Karpas-422 (cell line): Measurements from ENCODE around the gene ALK. TPM values are rescaled to one million over a fixed set of nuclear protein-coding genes. Genes with fewer than 3 reads are reported as not detected.

Experiments used
- DNase-seq: peaks from one replicate; pipeline ENCODE4 v3.0.0-alpha.2; 2015
- H2AFZ ChIP-seq: fragments of 200-600 bp; sonication (generic); 2 replicates; pipeline ENCODE4 v1.6.1; 2014; ENCODE audit warnings: antibody characterized with exemption, low read length, mixed read lengths
- H3K27ac ChIP-seq: fragments of 200-600 bp; sonication (generic); 2 replicates; pipeline ENCODE4 v1.5.1; 2014; ENCODE audit warnings: mild to moderate bottlenecking, low read length, moderate library complexity
- H3K27me3 ChIP-seq: fragments of 200-600 bp; sonication (generic); 2 replicates; pipeline ENCODE4 v1.6.1; 2014; ENCODE audit warnings: low read length, mixed read lengths
- H3K36me3 ChIP-seq: fragments of 200-600 bp; sonication (generic); 2 replicates; pipeline ENCODE4 v1.6.1; 2014; ENCODE audit warnings: low read length, mixed read lengths; ENCODE audit not compliant: insufficient read depth
- H3K4me1 ChIP-seq: fragments of 200-600 bp; sonication (generic); 2 replicates; pipeline ENCODE4 v1.6.1; 2014; ENCODE audit warnings: mild to moderate bottlenecking, low read length, mixed read lengths
- H3K4me2 ChIP-seq: fragments of 200-600 bp; sonication (generic); 2 replicates; pipeline ENCODE4 v1.6.1; 2014; ENCODE audit warnings: low read length, low read depth, mild to moderate bottlenecking; ENCODE audit not compliant: poor library complexity, severe bottlenecking
- H3K4me3 ChIP-seq: fragments of 200-600 bp; sonication (generic); 2 replicates; pipeline ENCODE4 v1.5.1; 2014; ENCODE audit warnings: mild to moderate bottlenecking, antibody characterized with exemption, low read length, mixed read lengths
- H3K79me2 ChIP-seq: fragments of 200-600 bp; sonication (generic); 2 replicates; pipeline ENCODE4 v1.6.1; 2014; ENCODE audit warnings: mild to moderate bottlenecking, low read length, mixed read lengths
- H3K9ac ChIP-seq: fragments of 200-600 bp; sonication (generic); 2 replicates; pipeline ENCODE4 v1.6.0; 2014; ENCODE audit warnings: low read length
- H3K9me2 ChIP-seq: fragments of 200-600 bp; sonication (generic), shearing (Covaris generic); replicated peaks from 2 replicates; pipeline ENCODE4 v1.6.0; 2014; ENCODE audit warnings: mild to moderate bottlenecking, low read length, moderate library complexity; ENCODE audit not compliant: insufficient read depth
- H3K9me3 ChIP-seq: fragments of 300-700, 200-600 bp; sonication (generic); 2 replicates; pipeline ENCODE4 v1.6.1; 2014; ENCODE audit warnings: low read length, mixed read lengths
- H4K20me1 ChIP-seq: fragments of 200-600 bp; sonication (generic); 2 replicates; pipeline ENCODE4 v1.6.1; 2014; ENCODE audit warnings: mild to moderate bottlenecking, antibody characterized with exemption, low read length, low read depth; ENCODE audit not compliant: insufficient read depth
- total RNA-seq: library from RNA; depleted of rRNA; stranded (reverse); fragments of >200 nt; shearing (Covaris generic); gene quantifications from 2 replicates; pipeline ENCODE4 v1.2.3, GENCODE V29; 2014; ENCODE audit warnings: low replicate concordance

Gene ALK
- total RNA-seq, 1 experiment from 2014 or later: not detected

GRCh38 chr2:29220506-29221270 lies 700.7 kb downstream of the ALK start:
- H3K79me2 ChIP-seq: no peaks in the 10 kb centered on the region
- H3K4me1 ChIP-seq: no peaks in the 10 kb centered on the region
- H3K36me3 ChIP-seq: no peaks in the 10 kb centered on the region
- no peaks in the 10 kb centered on the region for H3K9me2 ChIP-seq
- H3K27me3 ChIP-seq: no peaks in the 10 kb centered on the region
- no peak for DNase-seq
- no peaks in the 10 kb centered on the region for H4K20me1 ChIP-seq
- H3K9ac ChIP-seq: no peak overlapping the region
- H3K4me2 ChIP-seq: no peak overlapping the region
- no peak overlapping the region for H3K4me3 ChIP-seq
- no peak overlapping the region for H3K27ac ChIP-seq
- no peaks in the 10 kb centered on the region for H3K9me3 ChIP-seq
- H2AFZ ChIP-seq: no peak overlapping the region

DNA sequence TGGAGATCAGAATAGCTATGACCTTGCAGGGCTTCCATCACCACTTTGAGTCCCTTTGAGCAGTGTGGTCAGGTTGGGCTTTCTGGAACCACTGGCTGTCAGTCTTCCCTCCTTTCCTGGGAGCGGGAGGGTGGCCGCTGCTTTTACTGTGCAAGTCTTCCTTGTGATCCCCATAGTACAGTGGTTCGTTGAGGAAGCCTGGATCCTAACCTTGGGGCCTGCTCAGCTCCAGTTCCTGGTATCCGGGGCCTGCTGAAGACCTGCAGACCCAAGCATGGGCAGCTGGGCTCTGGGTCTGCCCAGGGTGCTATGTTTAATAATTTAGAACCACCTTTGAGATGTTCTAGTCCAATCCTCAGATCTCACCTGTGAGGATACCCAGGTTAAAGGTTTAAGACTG lies 702.0 kb downstream of the ALK start:
- H3K4me3 ChIP-seq: no peak overlapping the region
- H3K36me3 ChIP-seq: no peaks in the 10 kb centered on the region
- no peaks in the 10 kb centered on the region for H4K20me1 ChIP-seq
- no peaks in the 10 kb centered on the region for H3K9me3 ChIP-seq
- no peak overlapping the region for H3K9ac ChIP-seq
- H3K27me3 ChIP-seq: no peaks in the 10 kb centered on the region
- H3K4me1 ChIP-seq: no peaks in the 10 kb centered on the region
- no peak overlapping the region for H2AFZ ChIP-seq
- no peak overlapping the region for H3K4me2 ChIP-seq
- H3K79me2 ChIP-seq: no peaks in the 10 kb centered on the region
- no peak overlapping the region for H3K27ac ChIP-seq
- no peak for DNase-seq
- no peaks in the 10 kb centered on the region for H3K9me2 ChIP-seq

- H3K9me3 ChIP-seq: no peaks in the 10 kb centered on the region
- H3K79me2 ChIP-seq: no peaks in the 10 kb centered on the region
- DNase-seq: no peak
- no peaks in the 10 kb centered on the region for H3K36me3 ChIP-seq
- no peak overlapping the region for H2AFZ ChIP-seq
- H4K20me1 ChIP-seq: no peaks in the 10 kb centered on the region
- H3K4me1 ChIP-seq: no peaks in the 10 kb centered on the region
- no peak overlapping the region for H3K4me2 ChIP-seq
- no peaks in the 10 kb centered on the region for H3K27me3 ChIP-seq
- H3K27ac ChIP-seq: no peak overlapping the region
- no peak overlapping the region for H3K9ac ChIP-seq
- no peak overlapping the region for H3K4me3 ChIP-seq
- H3K9me2 ChIP-seq: no peaks in the 10 kb centered on the region
Observed at GRCh38 chr2:29218550-29219125, 702.7 kb downstream of the ALK start.

DNA sequence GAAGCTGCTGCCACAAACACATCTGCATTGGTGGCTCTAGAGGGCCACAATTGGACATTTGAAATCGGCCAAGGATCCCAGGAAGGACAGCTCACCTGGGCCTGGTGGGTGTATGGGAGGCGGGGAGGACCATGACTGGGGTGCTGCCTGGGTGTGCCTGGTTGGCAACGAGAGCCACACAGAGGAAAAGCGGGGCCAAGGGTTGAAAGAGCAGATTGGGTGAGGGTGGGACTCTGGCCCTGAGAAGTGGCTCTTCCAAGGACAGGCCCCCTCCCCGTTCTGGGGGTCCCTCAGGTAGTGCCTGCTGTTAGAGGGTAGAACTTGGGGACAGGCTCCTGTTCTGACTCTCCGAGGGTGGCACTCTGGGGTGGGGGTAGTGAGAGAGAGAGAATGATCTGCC lies 703.3 kb downstream of the ALK start:
- no peak overlapping the region for H2AFZ ChIP-seq

DNA sequence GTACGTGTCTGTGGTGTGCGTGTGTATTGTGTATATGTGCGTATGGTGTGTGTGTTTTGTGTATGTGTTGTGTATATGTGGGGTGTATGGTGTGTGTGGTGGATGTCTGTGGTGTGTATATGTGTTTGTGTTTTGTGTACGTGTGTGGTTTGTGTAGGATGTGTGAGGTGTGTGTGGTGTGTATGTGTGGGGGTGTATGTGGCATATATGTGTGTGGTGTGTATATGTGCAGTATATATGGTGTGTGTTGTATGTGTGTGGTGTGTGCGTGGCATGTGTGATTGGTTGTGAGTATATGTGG lies 704.8 kb downstream of the ALK start:
- Histone ChIP-seq H3K27me3 (no peaks in the 10 kb centered on the region), H3K9ac (no peak overlapping the region)
- no peak for DNase-seq

More for the DNA sequence above, 703.3 kb downstream of the ALK start:
- no peaks in the 10 kb centered on the region for H3K27me3 ChIP-seq
- no peaks in the 10 kb centered on the region for H3K9me2 ChIP-seq
- no peak overlapping the region for H3K4me2 ChIP-seq
- no peak overlapping the region for H3K27ac ChIP-seq
- no peaks in the 10 kb centered on the region for H3K4me1 ChIP-seq
- H3K36me3 ChIP-seq: no peaks in the 10 kb centered on the region
- no peak for DNase-seq
- H3K79me2 ChIP-seq: no peaks in the 10 kb centered on the region
- H3K4me3 ChIP-seq: no peak overlapping the region
- no peak overlapping the region for H3K9ac ChIP-seq
- no peaks in the 10 kb centered on the region for H4K20me1 ChIP-seq
- no peaks in the 10 kb centered on the region for H3K9me3 ChIP-seq

GRCh38 chr2:29215739-29216608 lies 705.4 kb downstream of the ALK start:
- H3K27ac ChIP-seq: no peak overlapping the region
- no peak overlapping the region for H3K9ac ChIP-seq
- DNase-seq: no peak
- no peaks in the 10 kb centered on the region for H4K20me1 ChIP-seq
- H3K4me2 ChIP-seq: no peak overlapping the region
- no peak overlapping the region for H3K4me3 ChIP-seq
- no peaks in the 10 kb centered on the region for H3K9me3 ChIP-seq
- H3K4me1 ChIP-seq: no peaks in the 10 kb centered on the region
- no peak overlapping the region for H2AFZ ChIP-seq
- H3K36me3 ChIP-seq: no peaks in the 10 kb centered on the region
- no peaks in the 10 kb centered on the region for H3K9me2 ChIP-seq
- no peaks in the 10 kb centered on the region for H3K79me2 ChIP-seq
- H3K27me3 ChIP-seq: no peaks in the 10 kb centered on the region

More for the DNA sequence above, 704.8 kb downstream of the ALK start:
- no peak overlapping the region for H2AFZ ChIP-seq
- H3K9me3 ChIP-seq: no peaks in the 10 kb centered on the region
- H3K4me2 ChIP-seq: no peak overlapping the region
- H4K20me1 ChIP-seq: no peaks in the 10 kb centered on the region
- H3K79me2 ChIP-seq: no peaks in the 10 kb centered on the region
- H3K9me2 ChIP-seq: no peaks in the 10 kb centered on the region
- no peaks in the 10 kb centered on the region for H3K4me1 ChIP-seq
- no peak overlapping the region for H3K4me3 ChIP-seq
- no peak overlapping the region for H3K27ac ChIP-seq
- H3K36me3 ChIP-seq: no peaks in the 10 kb centered on the region

GRCh38 chr2:29215073-29215472 lies 706.3 kb downstream of the ALK start:
- no peaks in the 10 kb centered on the region for H3K36me3 ChIP-seq
- H2AFZ ChIP-seq: no peak overlapping the region
- no peaks in the 10 kb centered on the region for H3K9me3 ChIP-seq
- no peak overlapping the region for H3K27ac ChIP-seq
- no peaks in the 10 kb centered on the region for H3K4me1 ChIP-seq
- H3K79me2 ChIP-seq: no peaks in the 10 kb centered on the region
- H3K4me3 ChIP-seq: no peak overlapping the region
- H3K9me2 ChIP-seq: no peaks in the 10 kb centered on the region
- no peak for DNase-seq
- no peaks in the 10 kb centered on the region for H3K27me3 ChIP-seq
- no peak overlapping the region for H3K4me2 ChIP-seq
- no peak overlapping the region for H3K9ac ChIP-seq
- H4K20me1 ChIP-seq: no peaks in the 10 kb centered on the region

DNA sequence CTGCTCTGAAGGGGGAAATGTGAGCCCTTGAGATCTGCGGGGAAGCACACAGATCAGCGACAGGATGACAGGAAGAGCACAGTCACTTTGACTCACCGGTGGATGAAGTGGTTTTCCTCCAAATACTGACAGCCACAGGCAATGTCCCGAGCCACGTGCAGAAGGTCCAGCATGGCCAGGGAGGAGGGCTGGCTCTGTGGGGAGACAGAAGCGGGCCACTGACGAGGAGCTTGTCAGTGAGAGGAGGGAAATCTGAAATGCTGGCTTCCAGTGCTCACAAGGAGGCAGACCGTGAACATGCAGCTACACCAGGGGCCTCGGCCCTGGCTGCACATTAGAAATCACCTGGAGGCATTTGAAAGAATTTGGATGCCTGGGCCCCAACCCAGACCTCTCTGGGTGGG lies 707.5 kb downstream of the ALK start:
- H3K4me1 ChIP-seq: no peaks in the 10 kb centered on the region
- no peak overlapping the region for H3K9ac ChIP-seq
- no peaks in the 10 kb centered on the region for H3K36me3 ChIP-seq
- no peaks in the 10 kb centered on the region for H3K9me3 ChIP-seq
- H3K9me2 ChIP-seq: no peaks in the 10 kb centered on the region
- no peak overlapping the region for H2AFZ ChIP-seq
- H3K27me3 ChIP-seq: no peaks in the 10 kb centered on the region
- DNase-seq: no peak
- no peak overlapping the region for H3K4me2 ChIP-seq
- H3K27ac ChIP-seq: no peak overlapping the region
- H3K4me3 ChIP-seq: no peak overlapping the region
- H4K20me1 ChIP-seq: no peaks in the 10 kb centered on the region
- H3K79me2 ChIP-seq: no peaks in the 10 kb centered on the region
